Thyroid gland (tissue), 4 donors: ENCODE data around the gene LAMA3. TPM values are rescaled to one million over a fixed set of nuclear protein-coding genes. Genes with fewer than 3 reads are reported as not detected.

Experiments
- DNase-seq, 2 donors: peaks; one replicate each; pipeline ENCODE4 v3.0.0-alpha.2; 2019
- H3K27ac ChIP-seq, 3 donors: fragments of 200-600 bp; sonication (generic); 1 replicate in 2 of 3; 2 replicates in 1 of 3; pipeline ENCODE4 v1.5.1; 2016 to 2019; ENCODE audit warnings: mild to moderate bottlenecking in 1 of 3, moderate library complexity in 1 of 3
- H3K27me3 ChIP-seq: fragments of 200-600 bp; sonication (generic); one replicate; pipeline ENCODE4 v1.5.1; 2019
- H3K36me3 ChIP-seq, 2 donors: fragments of 200-600 bp; sonication (generic); one replicate each; pipeline ENCODE4 v1.5.1; 2016 to 2019
- H3K4me1 ChIP-seq, 2 donors: fragments of 200-600 bp; sonication (generic); one replicate each; pipeline ENCODE4 v1.5.1; 2017 to 2019
- H3K4me3 ChIP-seq, 3 donors: fragments of 200-600 bp; sonication (generic); replicated peaks in 1 of 3; 1 replicate in 2 of 3; 2 replicates in 1 of 3; pipeline ENCODE4 v1.5.1; 2016; ENCODE audit warnings: mild to moderate bottlenecking in 1 of 3
- H3K9me3 ChIP-seq: fragments of 200-600 bp; sonication (generic); one replicate; pipeline ENCODE4 v1.5.1; 2017
- POLR2A ChIP-seq, 2 donors: fragments of 450-650 bp; IDR thresholded peaks; one replicate each; pipeline ENCODE4 v1.6.1; 2017; ENCODE audit warnings: antibody characterized with exemption in 2 of 2, mild to moderate bottlenecking in 2 of 2, moderate library complexity in 1 of 2
- WGBS, 2 donors: methylation state at CpG; one replicate each; pipeline ENCODE4 v1.1.5; 2017; 5-methylcytosine and 5-hydroxymethylcytosine counted together
- intact Hi-C: fragments of 100-400 bp; cut with DNase I; formaldehyde crosslinking; loops from one replicate; pipeline ENCODE4 v1.15.1; 2023
- total RNA-seq, 4 donors: library from RNA; depleted of rRNA; stranded (reverse); fragments of >200 nt; gene quantifications; one replicate each; pipeline ENCODE4 v1.2.3, GENCODE V29; 2016
- TF ChIP-seq, protein P1 (sequence below), 6 experiments: fragments of 200-600 bp in 3 of 6; fragments of 450-650 bp in 3 of 6; sonication (generic) in 3 of 6; IDR thresholded peaks; one replicate each; pipeline ENCODE4 v1.5.1; 2016 to 2019; ENCODE audit warnings: antibody characterized with exemption in 6 of 6, mild to moderate bottlenecking in 2 of 6, inconsistent platforms in 1 of 6, moderate library complexity in 1 of 6

The LAMA3 gene
- total RNA-seq, 4 donors from 2014 or later, result 7.5 to 12.1 (median 8.9) TPM

DNA sequence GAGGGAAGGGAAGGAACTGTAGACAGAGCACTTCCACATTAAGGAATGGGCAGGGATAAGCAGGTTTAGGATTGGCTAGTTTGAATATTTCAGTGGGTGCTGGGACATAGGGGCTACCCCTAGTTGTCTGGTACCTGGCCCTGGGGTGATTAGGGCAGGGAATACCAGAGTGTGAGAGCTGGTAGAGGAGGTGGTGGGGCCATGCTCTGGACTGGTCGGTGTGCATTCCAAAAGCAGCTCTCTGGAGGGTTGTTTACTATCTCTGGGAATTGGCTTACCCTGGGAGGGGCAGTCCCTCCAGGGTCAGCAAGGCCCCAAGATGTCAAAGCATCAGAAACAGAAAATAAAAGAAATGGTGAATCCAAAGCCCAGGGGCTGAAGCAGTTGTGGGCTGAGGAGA is 103.8 kb downstream of the LAMA3 start:
- H3K36me3 ChIP-seq, result no peaks in the 10 kb centered on the region
- 57 to 58% methylated on average over 1 of the region's 1 CpG for WGBS, 2 donors
- H3K4me3 ChIP-seq, result no peak overlapping the region
- H3K27me3 ChIP-seq, result no peaks in the 10 kb centered on the region
- H3K4me1 ChIP-seq, result no peaks in the 10 kb centered on the region
- no peaks in the 10 kb centered on the region for H3K9me3 ChIP-seq
- no peak for DNase-seq
- intact Hi-C loops, result no loop called here
- no peak overlapping the region for H3K27ac ChIP-seq
- TF ChIP-seq POLR2A (IDR thresholded peaks at IDR 0.05), result no peak
- TF ChIP-seq, protein P1, sequence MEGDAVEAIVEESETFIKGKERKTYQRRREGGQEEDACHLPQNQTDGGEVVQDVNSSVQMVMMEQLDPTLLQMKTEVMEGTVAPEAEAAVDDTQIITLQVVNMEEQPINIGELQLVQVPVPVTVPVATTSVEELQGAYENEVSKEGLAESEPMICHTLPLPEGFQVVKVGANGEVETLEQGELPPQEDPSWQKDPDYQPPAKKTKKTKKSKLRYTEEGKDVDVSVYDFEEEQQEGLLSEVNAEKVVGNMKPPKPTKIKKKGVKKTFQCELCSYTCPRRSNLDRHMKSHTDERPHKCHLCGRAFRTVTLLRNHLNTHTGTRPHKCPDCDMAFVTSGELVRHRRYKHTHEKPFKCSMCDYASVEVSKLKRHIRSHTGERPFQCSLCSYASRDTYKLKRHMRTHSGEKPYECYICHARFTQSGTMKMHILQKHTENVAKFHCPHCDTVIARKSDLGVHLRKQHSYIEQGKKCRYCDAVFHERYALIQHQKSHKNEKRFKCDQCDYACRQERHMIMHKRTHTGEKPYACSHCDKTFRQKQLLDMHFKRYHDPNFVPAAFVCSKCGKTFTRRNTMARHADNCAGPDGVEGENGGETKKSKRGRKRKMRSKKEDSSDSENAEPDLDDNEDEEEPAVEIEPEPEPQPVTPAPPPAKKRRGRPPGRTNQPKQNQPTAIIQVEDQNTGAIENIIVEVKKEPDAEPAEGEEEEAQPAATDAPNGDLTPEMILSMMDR (IDR thresholded peaks at IDR 0.05), result no peak

DNA sequence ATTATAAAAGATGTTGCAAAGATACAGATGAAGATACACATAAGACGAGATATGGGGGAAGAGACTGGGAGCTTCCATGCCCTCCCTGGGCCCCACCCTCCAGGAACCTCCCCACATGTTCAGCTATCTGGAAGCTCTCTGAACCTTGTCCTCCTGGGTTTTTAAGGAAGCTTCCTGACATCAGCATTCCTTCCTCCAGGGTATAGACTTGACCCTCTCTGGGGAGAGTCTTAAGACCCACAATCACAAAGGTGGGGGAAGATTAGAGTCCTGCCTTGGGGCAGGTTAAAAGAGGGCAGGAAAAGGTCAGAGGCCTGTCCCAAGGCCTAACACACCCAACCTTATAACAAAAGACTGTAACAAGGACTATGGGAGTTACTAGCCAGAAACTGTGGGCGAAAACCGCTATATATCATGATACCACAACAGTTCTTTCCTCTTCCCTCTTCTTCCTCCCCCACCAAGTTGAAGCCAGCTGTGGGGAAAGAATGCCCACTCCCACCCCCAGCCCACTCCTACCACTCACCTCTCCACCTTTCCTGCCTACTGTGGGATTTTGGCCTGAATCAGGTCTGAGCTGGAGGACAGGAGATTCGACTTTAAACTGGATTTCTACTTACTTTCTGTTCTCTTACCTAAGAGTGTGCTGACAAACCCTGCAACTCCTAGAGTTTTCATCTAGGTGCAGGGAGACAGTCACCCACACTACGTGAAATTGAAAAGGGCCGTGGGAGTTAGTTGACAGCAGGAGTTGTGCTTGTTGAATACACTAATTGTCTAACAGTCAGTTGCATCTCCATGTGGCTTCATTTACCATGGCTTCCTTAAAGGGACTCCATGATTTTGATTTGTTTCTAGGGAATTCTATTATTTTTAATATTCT is 105.0 kb downstream of the LAMA3 start:
- H3K27me3 ChIP-seq, result no peaks in the 10 kb centered on the region
- WGBS, 2 donors, result 94 to 97% methylated on average over 6 of the region's 6 CpGs
- no peak for TF ChIP-seq POLR2A (IDR thresholded peaks at IDR 0.05)
- TF ChIP-seq, protein P1 (IDR thresholded peaks at IDR 0.05), result no peak
- no peaks in the 10 kb centered on the region for H3K9me3 ChIP-seq
- no peaks in the 10 kb centered on the region for H3K36me3 ChIP-seq
- intact Hi-C loops, result no loop called here
- no peak overlapping the region for H3K4me3 ChIP-seq
- H3K4me1 ChIP-seq, result no peaks in the 10 kb centered on the region
- no peak overlapping the region for H3K27ac ChIP-seq
- no peak for DNase-seq

DNA sequence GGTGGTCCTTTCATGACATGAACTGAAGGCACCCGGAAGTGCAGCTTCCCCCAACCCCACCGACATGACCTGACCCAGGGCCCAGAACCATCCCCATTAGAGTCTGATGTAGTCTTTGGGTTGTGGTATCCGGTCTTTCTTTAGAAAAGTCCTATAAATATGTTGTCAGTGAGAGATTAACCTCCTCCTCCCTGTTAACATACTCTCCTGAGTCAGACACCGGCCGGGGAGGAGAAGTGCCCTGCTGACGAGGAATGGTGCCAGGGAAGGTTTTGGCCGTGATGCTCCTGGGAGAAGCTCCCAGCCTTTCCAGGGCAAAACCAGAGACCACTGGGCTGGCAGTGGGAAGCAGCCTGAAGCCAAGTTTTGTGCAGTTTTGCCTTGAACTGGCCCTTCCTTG is 109.0 kb downstream of the LAMA3 start:
- H3K36me3 ChIP-seq, result no peaks in the 10 kb centered on the region
- no peaks in the 10 kb centered on the region for H3K4me1 ChIP-seq
- H3K27ac ChIP-seq, result no peak overlapping the region
- no peak overlapping the region for H3K4me3 ChIP-seq
- no peaks in the 10 kb centered on the region for H3K27me3 ChIP-seq
- DNase-seq, result no peak
- no peaks in the 10 kb centered on the region for H3K9me3 ChIP-seq
- TF ChIP-seq POLR2A (IDR thresholded peaks at IDR 0.05), result no peak
- TF ChIP-seq, protein P1 (IDR thresholded peaks at IDR 0.05), result no peak
- 69 to 82% methylated on average over 7 of the region's 7 CpGs for WGBS, 2 donors
- intact Hi-C loops, result no loop called here

DNA sequence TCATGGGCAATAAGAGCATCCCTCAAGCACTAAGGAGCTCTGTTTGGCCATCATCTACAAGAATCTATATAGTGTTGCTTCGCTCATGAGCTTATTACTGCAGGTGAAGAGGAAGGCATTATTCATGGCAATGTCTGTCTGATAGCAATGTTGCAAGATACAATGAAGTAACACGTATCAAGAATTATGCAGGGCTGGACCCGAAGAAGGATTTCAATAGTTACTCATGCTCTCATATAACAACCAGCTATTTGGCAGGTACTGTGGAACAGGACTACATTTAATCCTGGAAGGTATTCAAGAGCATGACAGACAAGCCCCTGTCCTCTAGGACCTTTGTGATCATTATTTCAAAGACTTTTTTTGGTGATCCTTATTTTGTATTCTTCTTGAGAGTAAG is 109.6 kb downstream of the LAMA3 start:
- H3K4me1 ChIP-seq, result no peaks in the 10 kb centered on the region
- no peak overlapping the region for H3K27ac ChIP-seq
- TF ChIP-seq, protein P1 (IDR thresholded peaks at IDR 0.05), result no peak
- TF ChIP-seq POLR2A (IDR thresholded peaks at IDR 0.05), result no peak
- H3K27me3 ChIP-seq, result no peaks in the 10 kb centered on the region
- H3K9me3 ChIP-seq, result no peaks in the 10 kb centered on the region
- no peak for DNase-seq
- H3K4me3 ChIP-seq, result no peak overlapping the region
- intact Hi-C loops, result no loop called here
- WGBS, 2 donors, result 65 to 75% methylated on average over 3 of the region's 3 CpGs
- no peaks in the 10 kb centered on the region for H3K36me3 ChIP-seq

DNA sequence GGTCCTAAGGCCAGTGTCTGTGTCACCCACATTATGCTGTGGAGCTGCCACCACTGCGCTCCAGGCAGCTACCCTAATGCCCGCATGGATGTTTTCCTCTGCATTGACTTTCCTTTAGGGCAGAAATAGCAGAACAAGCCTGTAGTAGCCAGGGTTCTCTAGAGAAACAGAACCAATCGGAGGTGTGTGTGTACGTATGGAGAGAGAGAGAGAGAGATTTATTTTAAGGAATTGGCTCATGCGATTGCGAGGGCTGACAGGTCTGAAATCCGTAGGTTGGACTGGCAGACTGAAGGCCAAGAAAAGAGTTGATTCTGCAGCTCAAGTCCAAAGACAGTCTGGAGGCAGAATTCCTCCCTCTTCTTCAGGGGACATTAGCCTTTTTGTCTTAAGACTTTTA is 110.3 kb downstream of the LAMA3 start:
- DNase-seq, result no peak
- intact Hi-C loops, result no loop called here
- WGBS, 2 donors, result 92 to 94% methylated on average over 7 of the region's 7 CpGs
- Histone ChIP-seq H3K4me3 (no peak overlapping the region), H3K27me3 (no peaks in the 10 kb centered on the region), H3K36me3 (no peaks in the 10 kb centered on the region), H3K27ac (no peak overlapping the region), H3K9me3 (no peaks in the 10 kb centered on the region), H3K4me1 (no peaks in the 10 kb centered on the region)
- no peak for TF ChIP-seq POLR2A (IDR thresholded peaks at IDR 0.05)
- TF ChIP-seq, protein P1 (IDR thresholded peaks at IDR 0.05), result no peak
